HepG2 (cell line): ENCODE measurements around the gene PLXDC2. TPM values are rescaled to one million over a fixed set of nuclear protein-coding genes. Genes with fewer than 3 reads are reported as not detected.
A peak's percentile ranks its signal among the peaks of the same experiment; 100 is the strongest.

ENCODE experiments used
- ARID5B ChIP-seq: IDR thresholded peaks from 2 replicates; pipeline ENCODE4 v1.4.0; 2020; ENCODE audit warnings: mild to moderate bottlenecking, missing genetic modification reagents
- ATF7 ChIP-seq, 2 experiments: fragments of 450-650 bp in 1 of 2; sonication (generic) in 1 of 2; formaldehyde crosslinking in 1 of 2; IDR thresholded peaks; 2 replicates each; pipeline versions ENCODE4 v1.4.0 to v1.6.1; 2016 to 2020; ENCODE audit warnings: antibody characterized with exemption in 1 of 2, mild to moderate bottlenecking in 1 of 2, missing genetic modification reagents in 1 of 2
- CEBPG ChIP-seq: IDR thresholded peaks from 2 replicates; pipeline ENCODE4 v1.6.1; 2016
- EHMT2 ChIP-seq: fragments of 200-600 bp; sonication (generic); IDR thresholded peaks from 2 replicates; pipeline ENCODE4 v1.7.0; 2017; ENCODE audit warnings: antibody characterized with exemption, low read depth, low read length, borderline replicate concordance
- FOXA3 ChIP-seq: IDR thresholded peaks from 2 replicates; pipeline ENCODE4 v1.6.1; 2016; ENCODE audit warnings: missing genetic modification reagents, missing compliant biosample characterization
- FOXK1 ChIP-seq: sonication (generic); formaldehyde crosslinking; IDR thresholded peaks from 2 replicates; pipeline ENCODE4 v1.4.0; 2020; ENCODE audit warnings: low read depth, missing genetic modification reagents, borderline replicate concordance
- FOXK2 ChIP-seq: fragments of 450-650 bp; IDR thresholded peaks from 2 replicates; pipeline ENCODE4 v1.6.1; 2016
- FOXO1 ChIP-seq: sonication (generic); formaldehyde crosslinking; IDR thresholded peaks from 2 replicates; pipeline ENCODE4 v1.4.0; 2020; ENCODE audit warnings: missing genetic modification reagents
- GATAD2A ChIP-seq: IDR thresholded peaks from 2 replicates; pipeline ENCODE4 v1.6.1; 2016
- HNF4A ChIP-seq: sonication (generic); formaldehyde crosslinking; IDR thresholded peaks from 2 replicates; pipeline ENCODE4 v1.4.0; 2020; ENCODE audit warnings: missing genetic modification reagents
- ISL2 ChIP-seq: sonication (generic); formaldehyde crosslinking; IDR thresholded peaks from 2 replicates; pipeline ENCODE4 v1.5.0; 2020; ENCODE audit warnings: missing genetic modification reagents
- LCORL ChIP-seq, 2 experiments: fragments of 450-650 bp in 1 of 2; sonication (generic) in 1 of 2; formaldehyde crosslinking in 1 of 2; IDR thresholded peaks; 2 replicates each; pipeline versions ENCODE4 v1.5.0 to v1.6.1; 2017 to 2020; ENCODE audit warnings: antibody characterized with exemption in 1 of 2, missing genetic modification reagents in 1 of 2
- MIER3 ChIP-seq: IDR thresholded peaks from 2 replicates; pipeline ENCODE4 v1.6.1; 2016; ENCODE audit warnings: missing compliant biosample characterization, borderline replicate concordance
- NAIF1 ChIP-seq: sonication (generic); formaldehyde crosslinking; IDR thresholded peaks from 2 replicates; pipeline ENCODE4 v1.5.0; 2020; ENCODE audit warnings: mild to moderate bottlenecking, missing genetic modification reagents, borderline replicate concordance
- PPARG ChIP-seq: conservative IDR thresholded peaks from 2 replicates; pipeline ENCODE4 v1.6.1; 2016; ENCODE audit warnings: missing biosample characterization, missing genetic modification reagents
- SETDB1 ChIP-seq: sonication (generic); formaldehyde crosslinking; IDR thresholded peaks from 2 replicates; pipeline ENCODE4 v1.5.1; 2020; ENCODE audit warnings: missing genetic modification reagents, mild to moderate bottlenecking, borderline replicate concordance
- SOX6 ChIP-seq, 2 experiments: fragments of 450-650 bp in 1 of 2; sonication (generic) in 1 of 2; formaldehyde crosslinking in 1 of 2; IDR thresholded peaks; 2 replicates each; pipeline versions ENCODE4 v1.4.0 to v1.6.1; 2017 to 2020; ENCODE audit warnings: antibody characterized with exemption in 1 of 2, mild to moderate bottlenecking in 1 of 2, missing genetic modification reagents in 1 of 2
- SP140L ChIP-seq: sonication (generic); formaldehyde crosslinking; IDR thresholded peaks from 2 replicates; pipeline ENCODE4 v1.4.0; 2020; ENCODE audit warnings: missing genetic modification reagents, borderline replicate concordance
- ZBTB39 ChIP-seq: sonication (generic); formaldehyde crosslinking; IDR thresholded peaks from 2 replicates; pipeline ENCODE4 v1.5.0; 2020; ENCODE audit warnings: missing genetic modification reagents
- ZEB1 ChIP-seq: IDR thresholded peaks from 2 replicates; pipeline ENCODE4 v1.6.1; 2012; ENCODE audit warnings: mild to moderate bottlenecking, low read depth, inconsistent platforms; ENCODE audit not compliant: insufficient replicate concordance
- ZNF264 ChIP-seq: sonication (generic); formaldehyde crosslinking; IDR thresholded peaks from 2 replicates; pipeline ENCODE4 v1.4.0; 2020; ENCODE audit warnings: missing genetic modification reagents
- ZNF331 ChIP-seq: sonication (generic); formaldehyde crosslinking; IDR thresholded peaks from 2 replicates; pipeline ENCODE4 v1.4.0; 2020; ENCODE audit warnings: missing genetic modification reagents
- ZNF629 ChIP-seq: sonication (generic); formaldehyde crosslinking; conservative IDR thresholded peaks from 2 replicates; pipeline ENCODE4 v1.5.0; 2020; ENCODE audit warnings: missing genetic modification reagents
- ZNF644 ChIP-seq: IDR thresholded peaks from 2 replicates; pipeline ENCODE4 v1.6.1; 2016; ENCODE audit warnings: low read depth
- polyA plus RNA-seq, 8 experiments: library from polyadenylated mRNA; depleted of rRNA in 3 of 8; stranded (reverse) in 7 of 8; unstranded in 1 of 8; fragments of >200 nt; fragmentation: Illumina TruSeq in 4 of 8; extraction: Trizol in 4 of 8; gene quantifications; 2 replicates each; pipeline versions ENCODE4 v1.2.1 to v1.2.3, GENCODE V29; 2011 to 2016; ENCODE audit warnings: low read depth in 4 of 8, missing spikeins in 1 of 8, mixed read lengths in 1 of 8; ENCODE audit not compliant: insufficient read depth in 1 of 8
- total RNA-seq, 5 experiments: library from RNA; depleted of rRNA; stranded (reverse); fragments of >200 nt; fragmentation: Illumina TruSeq; extraction: Trizol; gene quantifications; 2 replicates each; pipeline ENCODE4 v1.2.3, GENCODE V29; 2016; ENCODE audit warnings: low read depth in 1 of 5

PLXDC2 gene
- total and polyA plus RNA-seq, 2 of the 13 experiments (the other 11 are each of a cell fraction or from before 2014, with no cell fraction given), result 2.1 to 2.4 TPM

- TF ChIP-seq LCORL (IDR thresholded peaks at IDR 0.05), result 0 out of 2 replicates have a peak, but pooled peaks have one; percentile 14
- 0 out of 2 replicates have a peak, but pooled peaks have one; percentile 26 for TF ChIP-seq LCORL (CRISPR knock-in tag; IDR thresholded peaks at IDR 0.05)
- TF ChIP-seq ZNF629 (CRISPR knock-in tag), result peak; percentile 19; the same call in 1 of the 2 replicates
- TF ChIP-seq SETDB1 (CRISPR knock-in tag), result no peak
- TF ChIP-seq EHMT2, result 0 out of 2 replicates have a peak, but pooled peaks have one; percentile 73
- TF ChIP-seq CEBPG (CRISPR knock-in tag), result 0 out of 2 replicates have a peak, but pooled peaks have one; percentile 21
- 0 out of 2 replicates have a peak, but pooled peaks have one; percentile 74 for TF ChIP-seq ZNF644 (CRISPR knock-in tag)
- TF ChIP-seq ZEB1, result no peak
- peak; percentile 89 for TF ChIP-seq HNF4A (CRISPR knock-in tag)
- peak; percentile 67; the same call in 1 of the 2 replicates for TF ChIP-seq FOXK2
- peak; percentile 92 for TF ChIP-seq FOXA3 (CRISPR knock-in tag)
- peak; percentile 72; the same call in 1 of the 2 replicates for TF ChIP-seq FOXK1 (CRISPR knock-in tag)
- TF ChIP-seq GATAD2A (CRISPR knock-in tag), result peak; percentile 69
- TF ChIP-seq ZNF331, result no peak
- TF ChIP-seq MIER3 (CRISPR knock-in tag), result peak; percentile 45; the same call in 1 of the 2 replicates
- TF ChIP-seq SP140L (CRISPR knock-in tag), result no peak
- TF ChIP-seq ARID5B, result peak; percentile 90
- TF ChIP-seq PPARG (CRISPR knock-in tag), result peak; percentile 49; the same call in 1 of the 2 replicates
- TF ChIP-seq ISL2, result 0 out of 2 replicates have a peak, but pooled peaks have one; percentile 40
- TF ChIP-seq SOX6 (IDR thresholded peaks at IDR 0.05), result no peak
- peak; percentile 90 for TF ChIP-seq SOX6 (CRISPR knock-in tag; IDR thresholded peaks at IDR 0.05)
- 0 out of 2 replicates have a peak, but pooled peaks have one; percentile 45 for TF ChIP-seq ZNF264 (CRISPR knock-in tag)
- TF ChIP-seq ZBTB39, result peak; percentile 89
- no peak for TF ChIP-seq ATF7 (IDR thresholded peaks at IDR 0.05)
- TF ChIP-seq ATF7 (CRISPR knock-in tag; IDR thresholded peaks at IDR 0.05), result no peak
- no peak for TF ChIP-seq NAIF1 (CRISPR knock-in tag)
- peak; percentile 87 for TF ChIP-seq FOXO1 (CRISPR knock-in tag)
These were observed 271.9 kb downstream of the PLXDC2 start (continued) for GRCh38 chr10:20088061-20088701.
